ENCODE results near the gene SYNGR3.
A peak's percentile ranks its signal among the peaks of the same experiment; 100 is the strongest.
"Not testable (repeated sequence)": the region's sequence is repeated elsewhere in the genome, so short reads cannot be mapped to it uniquely, and the experiment has no call there.

The SYNGR3 gene

DNA sequence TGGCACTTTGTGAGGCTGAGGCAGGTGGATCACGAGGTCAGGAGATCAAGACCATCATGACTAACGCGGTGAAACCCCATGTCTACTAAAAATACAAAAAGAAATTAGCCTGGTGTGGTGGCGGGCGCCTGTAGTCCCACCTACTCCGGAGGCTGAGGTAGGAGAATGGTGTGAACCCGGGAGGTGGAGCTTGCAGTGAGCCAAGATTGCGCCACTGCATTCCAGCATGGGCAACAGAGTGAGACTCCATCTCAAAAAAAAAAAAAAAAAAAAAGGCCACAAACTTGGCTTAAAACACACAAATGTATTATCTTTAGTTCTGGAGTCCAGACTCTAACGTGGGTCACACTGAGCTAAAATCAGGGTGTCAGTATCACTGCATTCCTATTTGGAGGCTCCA is 22.0 kb downstream of the SYNGR3 start:
- DNase-seq, result not testable (repeated sequence)

DNA sequence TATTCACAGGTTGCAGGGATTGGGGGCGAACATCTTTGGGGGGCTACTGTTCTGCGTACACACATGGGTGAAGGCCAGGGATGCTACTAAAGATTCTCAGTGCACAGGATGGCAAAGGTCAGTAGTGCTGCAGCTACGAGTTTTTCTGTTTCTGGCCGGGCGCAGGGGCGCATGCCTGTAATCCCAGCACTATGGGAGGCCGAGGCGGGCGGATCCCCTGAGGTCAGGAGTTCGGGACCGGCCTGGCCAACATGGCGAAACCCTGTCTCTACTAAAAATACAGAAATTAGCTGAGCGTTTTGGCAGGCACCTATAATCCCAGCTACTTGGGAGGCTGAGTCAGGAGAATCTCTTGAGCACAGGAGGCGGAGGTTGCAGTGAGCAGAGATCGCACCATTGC is 23.8 kb downstream of the SYNGR3 start:
- no peak for DNase-seq

DNA sequence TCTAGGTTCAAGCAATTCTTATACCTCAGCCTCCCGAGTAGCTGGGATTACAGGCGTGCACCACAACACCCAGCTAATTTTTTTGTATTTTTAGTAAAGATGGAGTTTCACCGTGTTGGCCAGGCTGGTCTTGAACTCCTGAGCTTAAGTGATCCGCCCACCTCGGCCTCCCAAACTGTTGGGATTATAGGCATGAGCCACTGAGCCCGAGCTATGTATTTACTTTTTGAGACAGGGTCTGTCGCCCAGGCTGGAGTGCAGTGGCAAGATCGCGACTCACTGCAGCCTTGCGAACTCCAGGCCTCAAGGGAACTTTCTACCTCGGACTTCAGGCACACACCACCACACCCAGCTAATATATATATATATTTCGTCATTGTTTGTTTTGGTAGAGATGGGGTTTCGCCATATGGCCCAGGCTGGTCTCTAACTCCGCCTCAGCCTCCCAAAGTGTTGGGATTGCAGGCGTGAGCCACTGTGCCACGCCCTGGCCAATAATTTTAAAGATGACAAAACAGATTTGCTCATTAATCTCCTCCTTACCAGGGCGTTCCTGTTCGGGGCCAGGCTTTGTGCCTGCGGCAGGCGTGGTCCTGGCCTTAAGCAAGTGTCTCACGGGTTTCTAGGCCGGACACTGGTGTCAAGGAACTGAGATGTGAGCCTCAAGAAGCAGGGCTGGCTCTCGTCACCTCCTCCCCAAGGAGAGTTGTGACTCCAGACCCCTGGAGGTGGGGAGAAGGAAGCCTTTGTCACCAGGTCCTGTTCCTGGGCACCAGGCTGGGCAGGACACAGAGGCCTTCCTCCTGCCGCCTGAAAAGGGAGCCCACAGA is 25.6 kb downstream of the SYNGR3 start:
- DNase-seq, result no peak

DNA sequence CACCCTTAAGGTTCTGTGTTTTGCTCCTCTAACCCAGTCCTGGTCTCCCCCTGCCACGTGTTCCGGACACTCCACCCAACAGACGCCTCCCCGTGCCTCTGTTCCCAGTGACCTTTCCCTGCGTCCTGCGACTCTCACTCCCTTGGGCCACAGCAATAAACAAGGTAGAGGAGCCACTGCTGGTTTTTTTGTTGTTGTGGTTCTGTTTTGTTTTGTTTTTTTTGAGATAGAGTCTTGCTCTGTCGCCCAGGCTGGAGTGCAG is 26.1 kb downstream of the SYNGR3 start:
- no peak for DNase-seq

GRCh38 chr16:2016407-2016922 is 26.7 kb downstream of the SYNGR3 start:
- no peak for DNase-seq

- DNase-seq, result no peak
Observed at GRCh38 chr16:2019518-2019920, 29.7 kb downstream of the SYNGR3 start, which contains the start of gene NPW. NPW (plus strand) TSS chr16:2019785.

GRCh38 chr16:2019921-2020831 is 30.4 kb downstream of the SYNGR3 start:
- DNase-seq, result no peak

GRCh38 chr16:2022723-2023091 is 32.9 kb downstream of the SYNGR3 start:
- DNase-seq, result no peak

GRCh38 chr16:2023092-2024031 is 33.6 kb downstream of the SYNGR3 start:
- peak; percentile 89 for DNase-seq

GRCh38 chr16:2024032-2024420 is 34.3 kb downstream of the SYNGR3 start:
- no peak for DNase-seq

- DNase-seq, result no peak
Observed at GRCh38 chr16:2025251-2025650, 35.5 kb downstream of the SYNGR3 start.

GRCh38 chr16:2025878-2026460 is 36.2 kb downstream of the SYNGR3 start:
- DNase-seq, result no peak

DNA sequence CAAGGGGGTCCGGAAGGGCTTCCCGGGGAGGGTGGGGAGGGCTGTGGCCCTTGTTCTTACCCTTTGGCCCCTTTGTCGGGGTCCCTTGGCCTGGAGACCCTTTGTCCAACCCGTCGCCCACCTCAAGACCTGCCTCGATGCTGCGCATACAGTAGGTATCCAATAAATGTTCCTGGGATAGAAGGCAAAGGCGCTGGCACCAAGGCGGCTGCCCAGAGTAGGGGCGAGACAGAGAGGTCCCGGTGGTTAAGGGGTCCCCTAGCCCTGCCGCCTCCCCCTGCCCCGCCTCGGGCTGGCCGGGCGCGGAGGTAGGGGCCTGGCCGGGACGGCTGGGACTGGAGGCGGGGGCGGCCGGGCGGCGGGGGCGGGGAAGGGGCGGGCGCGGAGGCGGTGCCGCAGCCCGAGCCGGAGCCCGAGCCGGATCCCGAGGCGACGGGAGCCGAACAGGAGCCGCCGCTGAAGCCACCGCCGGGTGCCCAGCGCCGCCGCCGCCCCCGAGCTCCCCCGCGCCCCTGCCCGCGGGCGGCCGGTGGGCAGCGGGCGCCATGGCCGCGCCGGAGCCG is 36.8 kb downstream of the SYNGR3 start, which contains the start of gene NHERF2:
Gene NHERF2, plus strand, starts transcription at position 442 of the 563 bp plus-strand sequence. Its CDS starts 104 bp downstream, at position 546.
- DNase-seq, result no peak

- DNase-seq, result no peak
Observed at GRCh38 chr16:2027024-2028010, 37.5 kb downstream of the SYNGR3 start.

- DNase-seq, result no peak
Observed at GRCh38 chr16:2028146-2028545, 38.4 kb downstream of the SYNGR3 start.

DNA sequence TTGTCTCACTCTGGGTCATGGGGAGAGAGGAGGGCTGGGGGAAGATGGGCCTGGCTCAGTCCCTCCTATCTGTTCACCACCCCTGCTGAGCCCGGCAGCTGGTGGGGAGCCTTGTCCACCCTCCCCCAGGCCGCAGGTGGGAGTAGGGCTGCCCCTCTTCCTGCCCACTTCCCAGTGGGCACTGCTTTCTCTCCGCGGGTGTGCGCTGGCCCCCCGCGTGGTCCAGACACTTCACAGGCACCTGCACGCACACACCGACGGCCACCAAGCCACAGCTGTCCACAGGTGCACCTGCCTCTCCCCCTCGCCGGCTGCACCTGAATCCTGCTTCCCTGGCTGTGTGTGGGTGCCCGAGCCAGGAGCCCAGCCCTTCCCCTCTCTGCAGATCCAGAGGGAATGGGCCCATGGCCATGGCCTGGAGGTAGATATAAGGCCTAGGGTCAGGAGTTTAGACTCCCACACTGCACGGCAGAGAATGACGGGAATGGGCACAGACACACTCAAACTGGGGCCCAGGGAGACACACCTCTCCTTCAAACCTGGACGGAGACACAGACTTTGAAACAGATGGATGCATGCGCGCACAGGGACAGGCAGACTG is 39.0 kb downstream of the SYNGR3 start:
- DNase-seq, result no peak

DNA sequence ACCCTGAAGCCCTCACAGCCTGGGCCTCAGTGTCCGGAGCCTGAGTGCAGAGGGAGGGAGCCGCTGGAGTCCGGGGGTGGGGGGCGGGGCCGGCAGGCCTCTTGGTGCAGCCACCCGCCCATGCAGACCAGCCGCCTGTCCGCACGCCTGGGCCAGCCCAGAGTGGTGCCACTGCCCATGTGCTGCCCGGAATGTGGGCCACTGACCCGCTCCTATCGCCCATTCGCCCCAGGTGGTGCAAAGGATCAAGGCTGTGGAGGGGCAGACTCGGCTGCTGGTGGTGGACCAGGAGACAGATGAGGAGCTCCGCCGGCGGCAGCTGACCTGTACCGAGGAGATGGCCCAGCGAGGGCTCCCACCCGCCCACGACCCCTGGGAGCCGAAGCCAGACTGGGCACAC is 39.6 kb downstream of the SYNGR3 start:
- DNase-seq, result no peak

GRCh38 chr16:2030036-2030435 is 40.3 kb downstream of the SYNGR3 start:
- no peak for DNase-seq

- no peak for DNase-seq
Observed at GRCh38 chr16:2031081-2031577, 41.4 kb downstream of the SYNGR3 start.
